HepG2 (cell line): ENCODE data around the gene PDLIM5. TPM values are rescaled to one million over a fixed set of nuclear protein-coding genes. Genes with fewer than 3 reads are reported as not detected.

ENCODE experiments used
- BRCA1 ChIP-seq: sonication (generic); formaldehyde crosslinking; IDR thresholded peaks from 2 replicates; pipeline ENCODE4 v1.4.0; 2020; ENCODE audit warnings: missing genetic modification reagents
- CBFB ChIP-seq: sonication (generic); formaldehyde crosslinking; IDR thresholded peaks from 2 replicates; pipeline ENCODE4 v1.4.0; 2020; ENCODE audit warnings: missing genetic modification reagents
- FOSL1 ChIP-seq: sonication (generic); formaldehyde crosslinking; IDR thresholded peaks from 2 replicates; pipeline ENCODE4 v1.9.0; 2021; ENCODE audit warnings: missing genetic modification reagents, borderline replicate concordance
- HOXA5 ChIP-seq: sonication (generic); formaldehyde crosslinking; IDR thresholded peaks from 2 replicates; pipeline ENCODE4 v1.4.0; 2020; ENCODE audit warnings: missing genetic modification reagents
- KDM1A ChIP-seq: IDR thresholded peaks from 2 replicates; pipeline ENCODE4 v1.6.1; 2016; ENCODE audit warnings: missing compliant biosample characterization
- MTF2 ChIP-seq: sonication (generic); formaldehyde crosslinking; IDR thresholded peaks from 2 replicates; pipeline ENCODE4 v1.5.0; 2020; ENCODE audit warnings: missing genetic modification reagents, borderline replicate concordance
- NAIF1 ChIP-seq: sonication (generic); formaldehyde crosslinking; IDR thresholded peaks from 2 replicates; pipeline ENCODE4 v1.5.0; 2020; ENCODE audit warnings: mild to moderate bottlenecking, missing genetic modification reagents, borderline replicate concordance
- NR2C2 ChIP-seq: sonication (generic); formaldehyde crosslinking; IDR thresholded peaks from 2 replicates; pipeline ENCODE4 v1.4.0; 2020; ENCODE audit warnings: missing genetic modification reagents, mild to moderate bottlenecking, moderate library complexity, borderline replicate concordance
- RAD21 ChIP-seq: fragments of 450-650 bp; formaldehyde crosslinking; IDR thresholded peaks from 2 replicates; pipeline ENCODE4 v1.5.0; 2020; ENCODE audit warnings: mild to moderate bottlenecking
- RAD51 ChIP-seq: fragments of 450-650 bp; IDR thresholded peaks from 2 replicates; pipeline ENCODE4 v1.6.1; 2016; ENCODE audit warnings: borderline replicate concordance
- ZNF136 ChIP-seq: sonication (generic); formaldehyde crosslinking; IDR thresholded peaks from 2 replicates; pipeline ENCODE4 v1.8.1; 2022; ENCODE audit warnings: low read depth, mild to moderate bottlenecking, moderate library complexity, missing genetic modification reagents
- ZNF296 ChIP-seq: sonication (generic); formaldehyde crosslinking; conservative IDR thresholded peaks from 2 replicates; pipeline ENCODE4 v1.5.0; 2020; ENCODE audit warnings: mild to moderate bottlenecking, missing genetic modification reagents
- ZNF354B ChIP-seq: sonication (generic); formaldehyde crosslinking; IDR thresholded peaks from 2 replicates; pipeline ENCODE4 v1.8.0; 2022; ENCODE audit warnings: mild to moderate bottlenecking, missing genetic modification reagents
- ZNF589 ChIP-seq: sonication (generic); formaldehyde crosslinking; conservative IDR thresholded peaks from 2 replicates; pipeline ENCODE4 v1.8.0; 2022; ENCODE audit warnings: mild to moderate bottlenecking, moderate library complexity, missing genetic modification reagents
- ZNF720 ChIP-seq: sonication (generic); formaldehyde crosslinking; IDR thresholded peaks from 2 replicates; pipeline ENCODE4 v1.4.0; 2020; ENCODE audit warnings: missing genetic modification reagents
- ZNF782 ChIP-seq: sonication (generic); formaldehyde crosslinking; IDR thresholded peaks from 2 replicates; pipeline ENCODE4 v1.4.0; 2020; ENCODE audit warnings: missing genetic modification reagents, mild to moderate bottlenecking, borderline replicate concordance
- ZNF879 ChIP-seq: sonication (generic); formaldehyde crosslinking; IDR thresholded peaks from 2 replicates; pipeline ENCODE4 v1.8.1; 2023; ENCODE audit warnings: missing genetic modification reagents
- ZSCAN31 ChIP-seq: sonication (generic); formaldehyde crosslinking; IDR thresholded peaks from 2 replicates; pipeline ENCODE4 v1.5.0; 2020; ENCODE audit warnings: low read depth, mild to moderate bottlenecking, missing genetic modification reagents
- polyA plus RNA-seq, 8 experiments: library from polyadenylated mRNA; depleted of rRNA in 3 of 8; stranded (reverse) in 7 of 8; unstranded in 1 of 8; fragments of >200 nt; fragmentation: Illumina TruSeq in 4 of 8; extraction: Trizol in 4 of 8; gene quantifications; 2 replicates each; pipeline versions ENCODE4 v1.2.1 to v1.2.3, GENCODE V29; 2011 to 2016; ENCODE audit warnings: low read depth in 4 of 8, missing spikeins in 1 of 8, mixed read lengths in 1 of 8; ENCODE audit not compliant: insufficient read depth in 1 of 8
- total RNA-seq, 5 experiments: library from RNA; depleted of rRNA; stranded (reverse); fragments of >200 nt; fragmentation: Illumina TruSeq; extraction: Trizol; gene quantifications; 2 replicates each; pipeline ENCODE4 v1.2.3, GENCODE V29; 2016; ENCODE audit warnings: low read depth in 1 of 5
- TF ChIP-seq, protein P1 (sequence below): sonication (generic); formaldehyde crosslinking; IDR thresholded peaks from 2 replicates; pipeline ENCODE4 v1.4.0; 2020; ENCODE audit warnings: missing genetic modification reagents, low read depth, mild to moderate bottlenecking, borderline replicate concordance
- TF ChIP-seq, protein P2 (sequence below): sonication (generic); formaldehyde crosslinking; IDR thresholded peaks from 2 replicates; pipeline ENCODE4 v1.8.0; 2022; ENCODE audit warnings: low read depth, missing genetic modification reagents
- TF ChIP-seq, protein P3 (sequence below): IDR thresholded peaks from 2 replicates; pipeline ENCODE4 v1.6.1; 2016; ENCODE audit warnings: low read depth, control low read depth
- TF ChIP-seq, protein P4 (sequence below): sonication (generic); formaldehyde crosslinking; IDR thresholded peaks from 2 replicates; pipeline ENCODE4 v1.9.0; 2021; ENCODE audit warnings: mild to moderate bottlenecking, missing genetic modification reagents

PDLIM5 gene
- total and polyA plus RNA-seq, 2 of the 13 experiments (the other 11 are each of a cell fraction or from before 2014, with no cell fraction given) = 52.8 to 119 TPM

DNA sequence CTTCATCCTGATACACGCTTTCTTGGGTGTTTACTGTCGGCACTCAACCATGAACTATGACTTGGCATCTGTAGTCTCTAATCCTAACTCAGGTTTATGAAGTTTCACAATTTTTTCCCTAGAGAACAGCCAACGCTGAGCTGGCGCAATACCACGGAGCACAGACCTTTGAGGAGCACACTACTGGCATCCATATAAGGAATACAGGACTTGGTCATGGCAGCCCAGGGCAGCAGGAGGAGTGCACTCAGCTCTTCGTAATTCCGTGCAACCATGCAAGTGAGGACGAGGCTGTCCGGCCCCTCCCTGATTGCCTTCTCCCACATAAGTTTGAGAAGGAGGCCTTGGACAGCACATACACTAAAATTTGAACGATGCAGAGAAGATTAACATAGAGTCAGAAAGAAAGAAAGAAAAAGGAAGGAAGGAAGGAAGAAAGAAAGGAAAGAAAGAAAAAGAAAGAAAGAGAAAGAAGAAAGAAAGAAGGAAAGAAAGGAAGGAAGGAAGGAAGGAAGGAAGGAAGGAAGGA, 41.0 kb upstream of the PDLIM5 start (continued):
- TF ChIP-seq NAIF1 (CRISPR knock-in tag) (no peak), FOSL1 (CRISPR knock-in tag) (no peak), KDM1A (CRISPR knock-in tag) (0 out of 2 replicates have a peak, but pooled peaks have one; percentile 17), MTF2 (CRISPR knock-in tag) (no peak), ZNF879 (no peak), ZNF782 (no peak), NR2C2 (CRISPR knock-in tag) (no peak), CBFB (CRISPR knock-in tag) (no peak), RAD21 (CRISPR knock-in tag) (no peak), RAD51 (no peak), HOXA5 (no peak), ZNF296 (CRISPR knock-in tag) (no peak), ZNF354B (no peak), ZSCAN31 (CRISPR knock-in tag) (no peak), ZNF720 (no peak), ZNF136 (no peak), ZNF589 (no peak), BRCA1 (CRISPR knock-in tag) (no peak)
- TF ChIP-seq, protein P1, sequence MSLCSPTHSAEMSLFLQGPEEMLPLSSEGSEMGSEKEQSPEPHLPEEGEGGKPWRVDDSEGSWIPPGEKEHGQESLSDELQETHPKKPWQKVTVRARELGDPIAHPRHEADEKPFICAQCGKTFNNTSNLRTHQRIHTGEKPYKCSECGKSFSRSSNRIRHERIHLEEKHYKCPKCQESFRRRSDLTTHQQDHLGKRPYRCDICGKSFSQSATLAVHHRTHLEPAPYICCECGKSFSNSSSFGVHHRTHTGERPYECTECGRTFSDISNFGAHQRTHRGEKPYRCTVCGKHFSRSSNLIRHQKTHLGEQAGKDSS = no peak
- TF ChIP-seq, protein P2, sequence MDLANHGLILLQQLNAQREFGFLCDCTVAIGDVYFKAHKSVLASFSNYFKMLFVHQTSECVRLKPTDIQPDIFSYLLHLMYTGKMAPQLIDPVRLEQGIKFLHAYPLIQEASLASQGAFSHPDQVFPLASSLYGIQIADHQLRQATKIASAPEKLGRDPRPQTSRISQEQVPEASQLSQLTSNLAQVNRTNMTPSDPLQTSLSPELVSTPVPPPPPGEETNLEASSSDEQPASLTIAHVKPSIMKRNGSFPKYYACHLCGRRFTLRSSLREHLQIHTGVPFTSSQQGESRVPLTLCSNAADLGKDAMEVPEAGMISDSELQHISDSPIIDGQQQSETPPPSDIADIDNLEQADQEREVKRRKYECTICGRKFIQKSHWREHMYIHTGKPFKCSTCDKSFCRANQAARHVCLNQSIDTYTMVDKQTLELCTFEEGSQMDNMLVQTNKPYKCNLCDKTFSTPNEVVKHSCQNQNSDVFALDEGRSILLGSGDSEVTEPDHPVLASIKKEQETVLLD (CRISPR knock-in tag) = no peak
- TF ChIP-seq, protein P3, sequence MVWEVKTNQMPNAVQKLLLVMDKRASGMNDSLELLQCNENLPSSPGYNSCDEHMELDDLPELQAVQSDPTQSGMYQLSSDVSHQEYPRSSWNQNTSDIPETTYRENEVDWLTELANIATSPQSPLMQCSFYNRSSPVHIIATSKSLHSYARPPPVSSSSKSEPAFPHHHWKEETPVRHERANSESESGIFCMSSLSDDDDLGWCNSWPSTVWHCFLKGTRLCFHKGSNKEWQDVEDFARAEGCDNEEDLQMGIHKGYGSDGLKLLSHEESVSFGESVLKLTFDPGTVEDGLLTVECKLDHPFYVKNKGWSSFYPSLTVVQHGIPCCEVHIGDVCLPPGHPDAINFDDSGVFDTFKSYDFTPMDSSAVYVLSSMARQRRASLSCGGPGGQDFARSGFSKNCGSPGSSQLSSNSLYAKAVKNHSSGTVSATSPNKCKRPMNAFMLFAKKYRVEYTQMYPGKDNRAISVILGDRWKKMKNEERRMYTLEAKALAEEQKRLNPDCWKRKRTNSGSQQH = 0 out of 2 replicates have a peak, but pooled peaks have one; percentile 45
- TF ChIP-seq, protein P4, sequence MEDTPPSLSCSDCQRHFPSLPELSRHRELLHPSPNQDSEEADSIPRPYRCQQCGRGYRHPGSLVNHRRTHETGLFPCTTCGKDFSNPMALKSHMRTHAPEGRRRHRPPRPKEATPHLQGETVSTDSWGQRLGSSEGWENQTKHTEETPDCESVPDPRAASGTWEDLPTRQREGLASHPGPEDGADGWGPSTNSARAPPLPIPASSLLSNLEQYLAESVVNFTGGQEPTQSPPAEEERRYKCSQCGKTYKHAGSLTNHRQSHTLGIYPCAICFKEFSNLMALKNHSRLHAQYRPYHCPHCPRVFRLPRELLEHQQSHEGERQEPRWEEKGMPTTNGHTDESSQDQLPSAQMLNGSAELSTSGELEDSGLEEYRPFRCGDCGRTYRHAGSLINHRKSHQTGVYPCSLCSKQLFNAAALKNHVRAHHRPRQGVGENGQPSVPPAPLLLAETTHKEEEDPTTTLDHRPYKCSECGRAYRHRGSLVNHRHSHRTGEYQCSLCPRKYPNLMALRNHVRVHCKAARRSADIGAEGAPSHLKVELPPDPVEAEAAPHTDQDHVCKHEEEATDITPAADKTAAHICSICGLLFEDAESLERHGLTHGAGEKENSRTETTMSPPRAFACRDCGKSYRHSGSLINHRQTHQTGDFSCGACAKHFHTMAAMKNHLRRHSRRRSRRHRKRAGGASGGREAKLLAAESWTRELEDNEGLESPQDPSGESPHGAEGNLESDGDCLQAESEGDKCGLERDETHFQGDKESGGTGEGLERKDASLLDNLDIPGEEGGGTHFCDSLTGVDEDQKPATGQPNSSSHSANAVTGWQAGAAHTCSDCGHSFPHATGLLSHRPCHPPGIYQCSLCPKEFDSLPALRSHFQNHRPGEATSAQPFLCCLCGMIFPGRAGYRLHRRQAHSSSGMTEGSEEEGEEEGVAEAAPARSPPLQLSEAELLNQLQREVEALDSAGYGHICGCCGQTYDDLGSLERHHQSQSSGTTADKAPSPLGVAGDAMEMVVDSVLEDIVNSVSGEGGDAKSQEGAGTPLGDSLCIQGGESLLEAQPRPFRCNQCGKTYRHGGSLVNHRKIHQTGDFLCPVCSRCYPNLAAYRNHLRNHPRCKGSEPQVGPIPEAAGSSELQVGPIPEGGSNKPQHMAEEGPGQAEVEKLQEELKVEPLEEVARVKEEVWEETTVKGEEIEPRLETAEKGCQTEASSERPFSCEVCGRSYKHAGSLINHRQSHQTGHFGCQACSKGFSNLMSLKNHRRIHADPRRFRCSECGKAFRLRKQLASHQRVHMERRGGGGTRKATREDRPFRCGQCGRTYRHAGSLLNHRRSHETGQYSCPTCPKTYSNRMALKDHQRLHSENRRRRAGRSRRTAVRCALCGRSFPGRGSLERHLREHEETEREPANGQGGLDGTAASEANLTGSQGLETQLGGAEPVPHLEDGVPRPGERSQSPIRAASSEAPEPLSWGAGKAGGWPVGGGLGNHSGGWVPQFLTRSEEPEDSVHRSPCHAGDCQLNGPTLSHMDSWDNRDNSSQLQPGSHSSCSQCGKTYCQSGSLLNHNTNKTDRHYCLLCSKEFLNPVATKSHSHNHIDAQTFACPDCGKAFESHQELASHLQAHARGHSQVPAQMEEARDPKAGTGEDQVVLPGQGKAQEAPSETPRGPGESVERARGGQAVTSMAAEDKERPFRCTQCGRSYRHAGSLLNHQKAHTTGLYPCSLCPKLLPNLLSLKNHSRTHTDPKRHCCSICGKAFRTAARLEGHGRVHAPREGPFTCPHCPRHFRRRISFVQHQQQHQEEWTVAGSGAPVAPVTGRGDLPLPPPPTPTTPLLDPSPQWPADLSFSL (CRISPR knock-in tag) = no peak
